Activated gamma-delta T cell treated with anti-CD3 and anti-CD28 coated beads, Interleukin-2, amount 50 U/mL, for 16 hours (primary cell): Measurements from ENCODE around the gene NDUFV1.
A peak's percentile ranks its signal among the peaks of the same experiment; 100 is the strongest.
"Not testable (repeated sequence)": the region's sequence is repeated elsewhere in the genome, so short reads cannot be mapped to it uniquely, and the experiment has no call there.

Experiments
- DNase-seq: peaks from one replicate; pipeline ENCODE4 v3.0.0-alpha.2; 2020; ENCODE audit warnings: low read depth

Gene NDUFV1

GRCh38 chr11:67611704-67612587, 5.2 kb downstream of the NDUFV1 start:
- no peak for DNase-seq

DNA sequence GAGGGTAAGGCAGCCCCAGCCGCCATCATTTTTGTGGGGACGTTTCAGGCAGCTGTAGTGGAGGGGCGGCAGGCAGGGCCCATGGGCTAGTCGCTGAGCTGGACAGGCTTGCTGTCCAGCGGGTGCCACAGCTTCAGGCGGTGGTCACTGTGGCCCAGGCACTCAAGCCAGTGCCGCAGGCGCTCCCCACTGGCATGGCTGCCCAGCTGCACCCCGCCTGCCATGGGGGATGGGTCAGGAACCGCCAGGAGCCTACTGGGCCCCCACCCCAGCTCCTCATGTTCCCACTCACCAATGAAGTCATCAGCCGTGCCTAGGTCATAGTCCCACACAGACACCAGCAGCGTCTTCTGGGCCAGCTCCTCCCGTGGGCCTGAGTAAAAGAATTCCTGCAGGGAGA, 6.0 kb downstream of the NDUFV1 start:
- DNase-seq: no peak

- DNase-seq: no peak
These were observed 6.7 kb downstream of the NDUFV1 start for GRCh38 chr11:67613313-67613959.

DNA sequence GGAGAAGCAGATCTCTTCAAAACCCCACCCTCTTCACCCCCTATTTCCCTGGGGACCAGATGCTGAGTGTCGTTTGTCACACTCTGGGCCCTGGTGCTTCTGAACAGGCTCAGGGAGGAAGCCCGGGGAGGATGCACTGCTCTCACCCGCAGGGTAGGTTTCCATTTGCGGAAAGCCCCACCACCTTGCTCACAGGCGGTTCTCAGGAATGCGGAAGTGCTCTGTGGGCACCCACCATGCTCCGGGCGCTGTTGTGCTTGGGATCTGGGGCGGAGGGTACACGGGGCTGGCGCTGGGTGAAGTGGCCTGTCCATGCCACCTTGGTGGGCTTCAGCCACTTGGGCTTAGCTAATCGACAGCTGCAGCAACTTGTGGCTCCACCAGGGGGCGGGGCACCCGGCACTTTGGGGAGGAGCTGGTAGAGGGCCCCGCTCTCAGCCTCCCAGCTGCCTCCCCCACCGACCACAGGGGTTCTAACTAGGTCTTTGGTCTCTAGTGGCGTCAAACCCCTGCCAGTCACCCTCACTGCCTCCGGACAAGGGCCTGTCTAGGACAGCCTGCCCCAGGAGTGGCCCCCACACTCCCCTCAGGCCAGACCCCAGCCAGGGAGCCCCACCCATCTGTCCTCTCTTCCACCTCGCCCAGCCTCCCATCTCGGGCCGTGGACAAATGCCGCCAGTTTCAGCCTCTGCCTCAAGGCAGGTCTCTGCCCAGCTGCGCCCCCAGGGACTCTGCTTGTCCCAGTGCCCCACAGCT, 7.4 kb downstream of the NDUFV1 start:
- peak; percentile 81 for DNase-seq

DNA sequence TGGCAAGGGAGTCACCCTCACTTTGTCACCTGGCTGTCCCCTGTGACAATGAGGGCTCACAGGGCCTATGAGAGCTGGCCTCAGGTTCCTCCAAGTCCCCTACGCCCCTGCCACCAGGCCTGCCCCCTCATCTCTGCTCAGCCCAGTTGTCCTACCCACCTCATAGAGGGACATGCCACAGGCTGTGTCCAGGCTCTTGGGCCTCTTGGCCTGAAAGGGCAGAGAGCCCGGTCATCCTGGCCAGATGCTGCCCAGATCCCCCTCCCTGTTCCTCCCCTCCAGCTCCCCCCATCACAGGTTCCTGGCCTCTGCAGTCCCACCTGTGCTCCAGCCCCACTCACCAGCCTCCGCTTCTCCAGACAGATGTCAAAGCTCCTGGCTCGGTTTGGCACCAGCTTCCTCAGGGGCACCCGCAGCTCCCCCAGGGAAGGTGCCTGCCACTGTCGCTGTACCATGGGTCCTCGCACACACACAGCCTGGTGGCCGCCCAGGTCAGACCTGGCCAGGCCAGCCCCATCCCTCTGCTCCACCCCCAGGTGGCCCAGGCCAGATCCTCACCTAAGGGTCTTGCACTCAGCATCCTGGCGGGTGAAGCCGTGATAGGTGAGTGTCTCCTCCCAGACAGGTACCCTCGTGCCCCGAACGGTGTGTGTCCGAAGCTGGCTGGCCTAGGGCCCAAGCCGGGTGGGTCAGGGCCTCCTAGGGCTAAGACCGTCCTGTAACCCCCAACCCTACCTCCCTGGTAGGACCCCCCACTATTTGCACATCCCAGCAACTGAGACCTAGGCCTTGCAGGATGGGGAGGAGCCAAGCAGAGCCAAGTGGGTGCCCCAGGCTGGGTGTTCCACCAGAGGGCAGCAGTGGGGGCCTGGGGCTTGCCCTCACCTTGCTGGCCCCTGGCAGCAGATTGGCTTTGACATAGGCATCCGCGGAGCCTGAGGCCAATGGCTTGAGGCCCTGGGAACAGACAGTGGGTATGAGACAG, 8.3 kb downstream of the NDUFV1 start:
- DNase-seq: no peak

DNA sequence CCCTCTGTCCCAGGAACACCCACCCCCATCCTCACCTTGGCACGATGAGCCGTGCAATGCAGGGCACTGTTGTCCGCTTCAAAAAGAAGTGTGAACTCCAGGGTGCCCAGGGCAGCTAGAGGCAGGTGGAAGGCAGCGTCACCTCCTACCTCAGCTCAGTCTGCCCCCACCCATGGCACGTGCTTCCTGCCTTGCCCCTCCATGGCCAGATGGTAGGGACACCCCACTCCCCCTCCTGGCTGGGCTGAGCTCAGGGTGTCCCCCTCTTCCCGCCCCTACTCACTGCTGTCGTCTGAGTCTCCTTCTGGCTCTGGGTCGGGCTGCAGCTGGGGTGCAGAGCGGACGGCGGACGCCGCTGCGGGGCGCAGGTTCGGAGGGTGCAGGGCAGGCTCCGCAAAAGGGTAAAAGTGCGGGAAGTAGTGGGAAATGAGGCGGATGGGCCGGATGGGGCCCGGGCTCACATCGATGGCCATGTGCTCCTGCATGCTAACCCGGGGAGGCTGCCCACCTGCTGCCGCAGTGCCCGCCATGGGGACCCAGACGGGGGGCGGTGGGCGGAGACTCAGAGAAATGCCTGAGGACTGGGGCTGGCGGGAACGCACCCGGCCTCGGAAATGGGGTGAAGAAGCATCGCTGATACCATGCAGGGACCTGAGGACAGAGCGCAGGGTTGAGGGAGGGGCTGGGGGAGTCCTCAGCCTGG, 9.1 kb downstream of the NDUFV1 start:
- no peak for DNase-seq

DNA sequence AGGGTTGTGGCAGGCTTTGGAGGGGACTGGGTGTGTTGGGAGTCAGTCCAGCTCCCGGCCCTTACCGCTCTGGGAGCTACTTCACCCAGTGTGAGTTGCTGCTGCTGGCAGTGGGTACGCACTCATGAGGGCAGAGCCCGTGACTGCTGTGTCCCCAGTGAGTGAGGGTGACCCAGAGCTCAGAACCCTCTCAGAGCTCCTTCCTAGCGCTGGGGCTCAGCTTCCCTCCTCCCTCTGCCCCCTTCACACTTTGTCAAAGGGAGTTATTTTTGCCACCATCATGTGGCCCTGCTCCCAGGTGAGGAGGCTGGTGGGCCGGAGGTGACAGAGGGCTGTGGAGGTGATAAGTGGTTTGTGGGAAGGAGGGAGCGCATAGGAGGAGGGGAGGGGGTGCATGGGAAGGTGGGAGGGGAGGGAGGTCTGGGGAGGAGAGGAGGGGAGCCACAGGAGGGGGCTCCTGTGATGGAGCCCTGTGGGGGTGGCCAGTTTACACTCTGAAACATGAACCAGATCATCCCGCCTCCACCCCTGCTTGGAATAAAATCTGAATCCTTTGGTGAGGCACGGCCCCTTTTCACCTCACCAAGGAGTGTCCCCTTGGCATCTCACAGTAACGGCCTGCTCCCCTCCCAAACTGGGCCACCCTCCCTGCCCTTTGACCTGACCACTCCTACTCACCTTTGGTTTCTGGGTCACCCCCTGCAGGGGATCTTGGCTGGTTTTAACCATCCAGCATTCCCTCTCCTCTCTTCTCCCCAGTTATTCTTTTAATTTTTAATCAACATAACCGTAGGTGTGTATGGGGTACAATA, 9.9 kb downstream of the NDUFV1 start:
- no peak for DNase-seq

- no peak for DNase-seq
These were observed 10.7 kb downstream of the NDUFV1 start for GRCh38 chr11:67617243-67617953.

GRCh38 chr11:67618901-67619659, 12.3 kb downstream of the NDUFV1 start:
- not testable (repeated sequence) for DNase-seq

- not testable (repeated sequence) for DNase-seq
These were observed 13.2 kb downstream of the NDUFV1 start for GRCh38 chr11:67619683-67620618.

GRCh38 chr11:67620621-67621020, 13.9 kb downstream of the NDUFV1 start:
- not testable (repeated sequence) for DNase-seq

DNA sequence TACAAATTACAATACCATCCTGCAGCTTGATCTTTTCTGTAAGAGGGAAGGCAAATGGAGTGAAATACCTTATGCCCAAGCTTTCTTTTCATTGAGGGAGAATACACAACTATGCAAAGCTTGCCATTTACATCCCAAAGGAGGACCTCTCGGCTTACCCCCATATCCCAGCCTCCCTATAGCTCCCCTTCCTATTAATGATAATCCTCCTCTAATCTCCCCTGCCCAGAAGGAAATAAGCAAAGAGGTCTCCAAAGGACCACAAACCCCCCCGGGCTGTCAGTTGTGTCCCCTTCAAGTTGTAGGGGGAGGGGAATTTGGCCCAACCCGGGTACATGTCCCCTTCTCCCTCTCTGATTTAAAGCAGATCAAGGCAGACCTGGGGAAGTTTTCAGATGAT, 15.2 kb downstream of the NDUFV1 start:
- DNase-seq: not testable (repeated sequence)

- not testable (repeated sequence) for DNase-seq
These were observed 16.2 kb downstream of the NDUFV1 start for GRCh38 chr11:67622905-67623304.

- not testable (repeated sequence) for DNase-seq
These were observed 17.1 kb downstream of the NDUFV1 start for GRCh38 chr11:67623795-67624194.

GRCh38 chr11:67626131-67626833, 19.5 kb downstream of the NDUFV1 start:
- DNase-seq: not testable (repeated sequence)

GRCh38 chr11:67626970-67627369, 20.2 kb downstream of the NDUFV1 start:
- DNase-seq: no peak

DNA sequence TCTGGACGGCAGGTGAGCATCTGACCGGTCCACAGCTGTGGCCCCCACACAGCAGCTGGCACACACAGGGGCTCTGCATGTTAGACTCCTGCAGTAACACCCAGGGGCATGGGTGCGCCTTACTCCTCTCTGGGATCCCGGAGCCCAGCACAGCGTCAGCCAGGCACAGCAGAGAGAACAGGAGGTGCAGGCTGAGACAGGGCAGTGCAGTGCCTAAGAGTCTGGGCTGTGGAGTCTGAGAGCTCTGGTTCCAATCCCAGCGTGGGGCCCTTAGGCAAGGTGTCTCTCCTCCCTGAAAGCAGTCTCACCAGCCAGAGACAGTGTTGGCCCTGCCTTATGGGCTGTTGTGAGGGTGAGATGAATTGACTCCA, 20.7 kb downstream of the NDUFV1 start:
- no peak for DNase-seq
